Activated CD8-positive, alpha-beta memory T cell treated with anti-CD3 and anti-CD28 coated beads, Interleukin-2, amount 10 ng/mL, durations not matched to agents 7 days and 5 days (primary cell): ENCODE results near the gene TCERG1L. TPM values are rescaled to one million over a fixed set of nuclear protein-coding genes. Genes with fewer than 3 reads are reported as not detected.
"Not testable (repeated sequence)": the region's sequence is repeated elsewhere in the genome, so short reads cannot be mapped to it uniquely, and the experiment has no call there.

ENCODE experiments used
- ATAC-seq: fragments of 150-1000 bp; cut with Tn5 transposase; one replicate; pipeline ENCODE4 v1.10.0; 2021; ENCODE audit warnings: moderate library complexity
- CTCF ChIA-PET: fragments of 350-600 bp; sonication (Branson Sonifier 250); formaldehyde crosslinking; loops from one replicate; lab custom pipeline; 2021; ENCODE audit warnings: antibody characterized with exemption; lab: Charles Lee
- DNase-seq: peaks from one replicate; pipeline ENCODE4 v3.0.0-alpha.2; 2020
- H3K27ac Mint-ChIP-seq: one replicate; pipeline ENCODE4 v1.8.0; 2021; ENCODE audit warnings: mild to moderate bottlenecking, mixed read lengths
- H3K27me3 Mint-ChIP-seq: one replicate; pipeline ENCODE4 v1.8.0; 2021; ENCODE audit warnings: mixed read lengths
- H3K36me3 Mint-ChIP-seq: one replicate; pipeline ENCODE4 v1.8.0; 2021; ENCODE audit warnings: mild to moderate bottlenecking, mixed read lengths
- H3K4me1 Mint-ChIP-seq: one replicate; pipeline ENCODE4 v1.8.0; 2021; ENCODE audit warnings: mixed read lengths
- H3K4me3 Mint-ChIP-seq: one replicate; pipeline ENCODE4 v1.8.0; 2021; ENCODE audit warnings: mild to moderate bottlenecking, moderate library complexity, mixed read lengths
- H3K9me3 Mint-ChIP-seq: one replicate; pipeline ENCODE4 v1.8.0; 2022; ENCODE audit warnings: low read depth, mixed read lengths
- total RNA-seq, 2 experiments: library from RNA; stranded (reverse); gene quantifications; one replicate each; pipeline ENCODE4 v1.2.3, GENCODE V29; 2021

Gene TCERG1L
- total RNA-seq, 2 experiments from 2014 or later = 0.20 to 0.49 TPM

DNA sequence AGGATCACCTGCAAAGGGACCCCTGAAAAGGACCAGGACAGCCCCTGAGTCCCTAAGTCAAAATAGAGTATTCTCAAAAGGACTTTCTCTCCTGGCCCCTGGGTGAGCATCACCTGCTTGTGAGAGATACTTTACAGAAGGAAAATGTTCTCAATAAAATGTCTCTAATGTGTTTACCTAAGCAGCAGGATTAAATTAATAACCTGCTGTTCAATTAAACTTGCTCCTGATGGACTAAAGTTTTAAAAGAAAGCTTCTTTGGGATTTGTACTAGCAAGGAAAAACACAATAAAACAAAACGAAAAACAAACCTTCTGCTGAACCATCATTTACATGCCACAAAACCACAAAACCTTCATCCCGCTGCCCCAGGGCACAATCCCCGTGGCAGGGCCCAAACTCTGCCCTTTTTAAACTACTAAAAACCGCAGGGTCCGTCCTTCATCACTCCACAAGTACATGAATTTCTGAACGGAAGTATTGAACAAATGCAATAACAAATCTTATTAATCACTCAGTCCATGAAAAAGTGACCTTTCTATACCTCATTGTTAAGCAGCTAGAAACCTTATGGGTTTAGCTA is 197.7 kb downstream of the TCERG1L start:
- Mint-ChIP-seq H3K9me3 (no peaks in the 10 kb centered on the region), H3K27ac (no peak overlapping the region), H3K36me3 (no peaks in the 10 kb centered on the region), H3K4me3 (no peak overlapping the region), H3K27me3 (no peaks in the 10 kb centered on the region), H3K4me1 (no peaks in the 10 kb centered on the region)
- no peak for DNase-seq
- no peak for ATAC-seq
- CTCF ChIA-PET = no interaction called here

DNA sequence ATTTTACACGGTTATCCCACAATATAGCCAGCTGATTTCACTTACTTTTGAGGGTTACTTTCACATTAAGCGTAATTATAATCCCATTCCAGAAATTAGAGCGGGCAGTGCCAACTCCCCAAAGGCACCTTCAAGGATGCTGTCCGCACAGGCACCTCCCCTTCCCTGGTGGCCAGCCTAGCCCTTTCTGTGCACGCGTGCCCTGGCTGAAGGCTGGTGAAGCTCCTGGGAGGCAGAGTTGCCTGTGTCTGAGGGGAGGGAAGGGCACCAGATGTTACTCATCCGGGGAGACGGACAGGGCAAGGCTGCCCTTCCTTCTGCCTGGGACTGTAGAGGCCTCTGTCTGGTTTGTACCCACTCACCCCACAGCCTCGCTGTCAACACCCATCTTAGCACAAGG is 198.4 kb downstream of the TCERG1L start:
- DNase-seq = no peak
- Mint-ChIP-seq H3K9me3 (no peaks in the 10 kb centered on the region), H3K27me3 (no peaks in the 10 kb centered on the region), H3K27ac (no peak overlapping the region), H3K36me3 (no peaks in the 10 kb centered on the region), H3K4me3 (no peak overlapping the region), H3K4me1 (no peaks in the 10 kb centered on the region)
- CTCF ChIA-PET = no interaction called here
- no peak for ATAC-seq

DNA sequence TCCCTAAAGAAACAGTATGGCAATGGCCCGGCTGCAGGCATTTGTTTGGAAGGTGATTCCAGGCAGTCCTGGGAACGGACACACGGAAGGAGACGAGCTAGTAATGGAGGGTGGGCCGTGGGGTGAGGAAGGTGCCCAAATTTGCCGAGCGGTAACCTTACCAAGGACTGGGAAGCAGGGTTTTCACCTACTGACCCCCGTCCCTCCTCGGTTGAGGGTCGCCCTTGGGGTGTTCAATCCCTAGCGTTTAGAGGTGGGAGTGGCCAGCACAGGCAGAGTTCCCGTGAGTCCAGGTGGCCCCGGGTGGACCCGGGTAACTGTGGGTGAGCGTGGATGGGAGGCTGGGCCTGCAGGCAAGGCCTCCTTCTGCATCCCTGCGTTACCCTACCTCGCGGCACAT is 198.8 kb downstream of the TCERG1L start:
- H3K4me3 Mint-ChIP-seq = no peak overlapping the region
- no peak for DNase-seq
- CTCF ChIA-PET = no interaction called here
- H3K4me1 Mint-ChIP-seq = no peaks in the 10 kb centered on the region
- no peak for ATAC-seq
- H3K9me3 Mint-ChIP-seq = no peaks in the 10 kb centered on the region
- H3K27ac Mint-ChIP-seq = no peak overlapping the region
- H3K27me3 Mint-ChIP-seq = no peaks in the 10 kb centered on the region
- H3K36me3 Mint-ChIP-seq = no peaks in the 10 kb centered on the region

DNA sequence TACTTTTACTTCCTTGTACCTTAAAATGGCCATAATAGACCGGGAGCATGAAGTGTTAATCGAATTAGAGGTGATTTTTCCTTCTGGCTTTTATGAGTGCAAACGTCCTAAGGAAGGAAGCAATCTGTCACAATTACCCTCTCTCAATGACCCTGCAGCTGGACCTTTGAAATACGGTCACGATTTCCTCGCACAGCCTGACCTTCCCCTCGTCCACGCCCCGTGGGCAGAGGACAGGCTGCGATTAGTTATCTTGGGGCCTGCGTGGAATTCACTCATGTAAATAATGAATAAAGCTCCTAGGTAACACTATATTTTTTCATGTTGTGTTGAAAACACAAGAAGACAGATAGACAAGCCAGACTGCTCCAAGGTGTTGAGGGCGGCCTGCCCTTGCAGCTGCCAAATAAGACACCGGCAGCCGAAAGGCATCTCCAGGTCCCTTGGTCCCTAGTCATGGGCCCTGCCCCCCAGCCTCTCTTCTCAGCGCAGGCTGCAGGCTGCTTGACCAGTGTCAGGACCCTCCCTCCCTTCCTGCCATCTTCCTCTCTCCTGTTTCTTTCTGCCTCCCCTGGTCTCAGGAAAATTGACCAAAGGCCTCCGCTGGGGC is 199.9 kb downstream of the TCERG1L start:
- Mint-ChIP-seq H3K4me3 (no peak overlapping the region), H3K27me3 (no peaks in the 10 kb centered on the region), H3K4me1 (no peaks in the 10 kb centered on the region), H3K9me3 (no peaks in the 10 kb centered on the region), H3K36me3 (no peaks in the 10 kb centered on the region), H3K27ac (no peak overlapping the region)
- CTCF ChIA-PET = no interaction called here
- no peak for ATAC-seq
- no peak for DNase-seq

DNA sequence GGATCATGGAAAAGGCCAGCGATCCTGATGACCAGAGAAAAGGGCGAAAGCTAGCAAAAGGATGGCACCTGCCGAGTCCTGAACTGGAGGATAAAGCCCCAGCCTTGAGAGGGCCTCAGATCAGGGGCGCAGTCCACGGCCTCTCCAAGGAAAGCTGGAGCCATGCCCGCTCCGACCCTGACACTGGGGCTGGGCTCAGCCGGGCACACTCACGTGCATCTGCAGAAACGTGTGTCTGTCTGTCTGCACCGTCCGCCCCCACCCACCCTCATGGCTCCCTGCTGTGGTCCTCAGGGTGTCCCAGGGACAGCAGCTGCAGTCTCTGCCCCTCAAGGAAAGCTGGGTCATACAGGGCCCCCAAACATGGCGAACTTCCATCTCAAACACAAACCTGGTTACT is 200.5 kb downstream of the TCERG1L start:
- CTCF ChIA-PET = no interaction called here
- Mint-ChIP-seq H3K27me3 (no peaks in the 10 kb centered on the region), H3K27ac (no peak overlapping the region), H3K36me3 (no peaks in the 10 kb centered on the region), H3K4me3 (no peak overlapping the region), H3K4me1 (no peaks in the 10 kb centered on the region), H3K9me3 (no peaks in the 10 kb centered on the region)
- ATAC-seq (no peak), DNase-seq (no peak)

DNA sequence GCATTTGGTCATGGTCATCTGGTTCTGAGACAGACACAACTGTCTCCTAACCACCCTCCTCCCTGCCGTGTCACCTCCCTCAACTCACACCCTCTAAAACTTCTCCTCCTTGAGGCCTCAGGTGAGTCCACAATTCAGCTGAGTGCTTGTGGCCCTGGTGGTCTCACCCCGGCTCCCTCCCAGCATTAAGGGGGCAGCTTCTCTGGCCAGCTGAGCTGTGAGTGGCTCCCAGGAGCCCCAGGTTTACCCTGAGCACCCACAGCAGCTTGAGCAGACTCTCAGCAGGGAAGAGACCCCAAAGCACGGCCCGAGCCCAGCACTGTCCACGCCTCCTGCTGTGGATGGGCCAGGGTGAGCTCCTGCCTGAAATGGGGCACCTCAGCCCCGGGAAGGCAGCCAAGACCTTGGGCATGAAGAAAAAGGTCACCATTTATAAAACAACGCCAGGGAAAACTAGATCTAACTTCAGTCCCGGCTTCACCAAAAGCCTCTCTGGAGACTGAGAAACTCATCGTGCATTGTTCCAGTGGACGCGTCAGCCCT is 201.2 kb downstream of the TCERG1L start:
- DNase-seq = no peak
- CTCF ChIA-PET = no interaction called here
- Mint-ChIP-seq H3K9me3 (no peaks in the 10 kb centered on the region), H3K36me3 (no peaks in the 10 kb centered on the region), H3K4me1 (no peaks in the 10 kb centered on the region), H3K27me3 (no peaks in the 10 kb centered on the region), H3K27ac (no peak overlapping the region), H3K4me3 (no peak overlapping the region)
- no peak for ATAC-seq

DNA sequence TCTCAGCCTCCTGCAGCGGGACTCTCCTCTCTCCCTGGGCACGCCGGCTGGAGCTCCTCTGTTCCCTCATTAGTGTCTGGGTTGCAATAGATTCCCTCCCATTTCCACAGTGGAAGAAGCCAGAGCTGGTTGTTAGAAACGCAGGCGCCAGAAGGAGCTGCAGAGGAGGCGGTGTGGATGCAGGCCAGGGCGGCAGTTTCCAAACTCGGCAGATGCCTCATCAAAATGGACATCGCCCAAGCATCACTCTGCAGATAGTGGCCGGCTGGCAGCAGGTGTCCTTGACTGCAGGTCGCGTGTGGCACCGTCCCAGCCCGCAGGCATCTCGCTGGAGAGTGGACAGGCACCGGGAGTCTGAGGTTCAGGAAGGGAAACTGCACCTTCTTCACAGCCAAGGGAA is 201.8 kb downstream of the TCERG1L start:
- CTCF ChIA-PET = no interaction called here
- DNase-seq (no peak), ATAC-seq (no peak)
- Mint-ChIP-seq H3K36me3 (no peaks in the 10 kb centered on the region), H3K9me3 (no peaks in the 10 kb centered on the region), H3K27me3 (no peaks in the 10 kb centered on the region), H3K4me3 (no peak overlapping the region), H3K4me1 (no peaks in the 10 kb centered on the region), H3K27ac (no peak overlapping the region)

DNA sequence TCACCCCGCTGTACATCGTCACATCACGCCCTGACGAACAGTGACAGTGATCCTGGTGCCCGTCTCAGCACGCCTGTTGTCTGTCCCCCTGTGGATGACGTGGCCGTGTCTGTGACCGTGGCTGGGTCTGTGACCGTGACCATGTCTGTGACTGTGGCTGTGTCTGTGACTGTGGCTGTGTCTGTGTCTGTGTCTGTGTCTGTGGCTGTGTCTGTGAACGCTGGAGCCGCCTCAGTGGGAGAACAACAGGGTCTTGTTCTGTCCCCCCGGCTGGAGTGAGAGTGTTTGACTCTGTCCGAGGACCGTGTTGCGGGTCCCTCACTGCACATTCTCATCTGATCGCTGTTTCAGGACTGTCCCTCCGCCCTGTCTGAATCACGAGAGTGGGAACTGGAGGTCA is 202.2 kb downstream of the TCERG1L start:
- Mint-ChIP-seq H3K9me3 (no peaks in the 10 kb centered on the region), H3K27me3 (no peaks in the 10 kb centered on the region), H3K4me1 (no peaks in the 10 kb centered on the region), H3K36me3 (no peaks in the 10 kb centered on the region), H3K27ac (no peak overlapping the region), H3K4me3 (no peak overlapping the region)
- ATAC-seq = no peak
- no peak for DNase-seq
- CTCF ChIA-PET = no interaction called here

DNA sequence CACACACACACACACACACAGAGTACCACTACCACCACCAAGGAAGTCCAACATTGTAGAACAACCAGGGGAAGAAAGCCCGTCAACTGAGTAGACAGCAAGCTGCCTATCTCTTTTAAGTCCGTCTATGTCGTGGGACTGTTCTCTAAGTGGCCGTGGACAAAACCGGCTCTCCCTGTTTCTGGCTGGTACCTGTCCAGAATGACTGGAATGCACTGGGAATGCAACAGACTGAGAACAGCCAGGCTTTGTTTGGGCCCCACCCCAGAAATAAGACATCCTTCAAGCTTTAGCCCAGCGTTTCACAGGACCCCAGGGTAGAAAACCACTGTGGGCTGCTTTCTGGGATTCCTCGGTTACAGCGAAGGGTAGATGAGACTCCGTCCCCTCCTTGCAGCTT is 203.6 kb downstream of the TCERG1L start:
- Mint-ChIP-seq H3K4me3 (no peak overlapping the region), H3K27ac (no peak overlapping the region), H3K4me1 (no peaks in the 10 kb centered on the region), H3K36me3 (no peaks in the 10 kb centered on the region), H3K27me3 (no peaks in the 10 kb centered on the region), H3K9me3 (no peaks in the 10 kb centered on the region)
- CTCF ChIA-PET = no interaction called here
- ATAC-seq (no peak), DNase-seq (no peak)

DNA sequence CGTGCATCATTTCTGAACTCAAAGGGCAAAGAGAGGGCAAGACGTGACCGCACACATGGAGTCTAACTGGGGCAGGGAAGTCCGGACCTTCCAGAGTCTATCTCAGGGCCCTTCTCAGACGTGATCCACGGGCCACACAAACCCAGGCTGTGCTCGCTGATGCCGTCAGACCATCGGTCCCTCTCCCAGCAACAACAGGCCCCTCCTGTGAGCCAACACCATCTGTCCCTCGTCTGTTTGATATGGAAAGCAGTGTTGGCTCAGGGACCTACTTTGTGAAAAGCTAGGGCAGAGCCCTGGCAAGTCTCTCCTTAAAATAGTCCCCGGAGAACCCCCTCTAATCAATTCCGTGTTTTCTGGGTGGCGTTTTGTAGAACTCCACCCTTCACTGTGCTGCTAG is 208.8 kb downstream of the TCERG1L start:
- no peak for ATAC-seq
- Mint-ChIP-seq H3K27ac (no peak overlapping the region), H3K9me3 (no peaks in the 10 kb centered on the region), H3K4me1 (no peaks in the 10 kb centered on the region), H3K4me3 (no peak overlapping the region), H3K36me3 (no peaks in the 10 kb centered on the region), H3K27me3 (no peaks in the 10 kb centered on the region)
- DNase-seq = no peak
- CTCF ChIA-PET = no interaction called here

DNA sequence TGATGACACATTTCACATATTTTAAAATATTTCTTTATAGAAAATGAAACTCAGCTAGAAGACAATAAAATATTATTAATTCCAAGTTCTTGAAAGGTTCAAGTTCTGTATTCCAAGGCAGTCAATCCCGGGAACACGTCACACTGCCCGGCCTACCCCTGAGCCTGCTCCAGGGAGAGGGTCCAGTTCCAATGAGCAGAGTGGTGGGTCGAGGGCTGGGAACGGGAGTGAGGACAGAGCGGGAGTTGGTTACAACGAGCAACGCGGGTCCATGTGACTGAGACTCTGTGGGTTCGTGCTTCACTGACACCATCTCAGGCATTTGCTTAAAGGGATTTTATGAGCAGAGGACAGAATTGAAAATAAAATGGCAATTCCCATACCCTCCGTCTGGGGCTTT is 209.4 kb downstream of the TCERG1L start:
- CTCF ChIA-PET = no interaction called here
- Mint-ChIP-seq H3K4me3 (no peak overlapping the region), H3K27me3 (no peaks in the 10 kb centered on the region), H3K4me1 (no peaks in the 10 kb centered on the region), H3K9me3 (no peaks in the 10 kb centered on the region), H3K36me3 (no peaks in the 10 kb centered on the region), H3K27ac (no peak overlapping the region)
- DNase-seq (no peak), ATAC-seq (no peak)

DNA sequence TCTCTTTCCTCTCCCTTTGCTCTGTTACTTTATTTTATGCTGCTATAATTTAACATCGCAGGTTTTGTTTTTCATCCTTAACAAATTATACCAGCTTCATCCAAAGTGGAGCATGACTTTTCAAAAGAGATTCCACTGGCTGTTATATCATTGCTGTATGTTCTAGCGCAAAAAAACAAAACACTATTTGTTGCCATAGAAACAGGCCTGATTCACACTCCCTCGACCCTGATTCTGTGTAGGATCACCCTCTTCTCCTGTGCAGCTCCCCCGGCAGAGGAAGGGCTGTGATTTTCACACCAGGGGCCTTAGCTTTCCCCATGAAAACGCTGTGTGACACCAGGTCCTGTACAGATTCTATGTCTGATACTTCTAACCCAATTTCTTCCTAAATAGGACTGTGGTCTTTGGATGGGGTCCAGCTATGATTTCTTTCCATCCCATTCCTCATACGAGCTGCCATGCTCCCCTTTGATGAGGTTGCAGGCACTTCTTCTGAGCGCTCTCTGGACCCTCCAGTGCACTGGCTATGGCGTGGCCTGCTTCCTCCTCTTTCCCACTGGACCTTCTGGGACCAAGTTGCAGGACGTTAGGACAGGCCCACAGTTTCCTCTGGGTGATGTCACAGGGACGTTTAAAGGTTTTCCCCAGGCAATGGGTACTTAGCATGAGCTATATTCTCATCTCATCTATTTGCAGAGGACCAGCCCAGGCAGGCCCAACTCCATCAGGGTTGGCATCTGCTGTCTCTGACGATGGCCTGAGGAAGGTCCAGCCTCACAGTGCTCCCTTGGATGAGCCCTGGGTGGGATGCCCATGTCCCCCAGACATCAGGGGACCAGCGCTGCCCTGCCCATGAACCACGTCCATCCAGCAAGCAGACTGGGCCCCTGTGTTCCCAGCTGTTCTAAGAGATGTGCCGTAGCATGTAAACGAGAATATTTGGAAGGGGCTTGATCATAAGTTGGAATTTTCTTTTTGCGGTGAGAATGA is 210.8 kb downstream of the TCERG1L start:
- H3K36me3 Mint-ChIP-seq, CTCF ChIA-PET, DNase-seq, ATAC-seq, H3K4me3 Mint-ChIP-seq, H3K27ac Mint-ChIP-seq, H3K27me3 Mint-ChIP-seq, H3K4me1 Mint-ChIP-seq, H3K9me3 Mint-ChIP-seq: not testable (repeated sequence)

DNA sequence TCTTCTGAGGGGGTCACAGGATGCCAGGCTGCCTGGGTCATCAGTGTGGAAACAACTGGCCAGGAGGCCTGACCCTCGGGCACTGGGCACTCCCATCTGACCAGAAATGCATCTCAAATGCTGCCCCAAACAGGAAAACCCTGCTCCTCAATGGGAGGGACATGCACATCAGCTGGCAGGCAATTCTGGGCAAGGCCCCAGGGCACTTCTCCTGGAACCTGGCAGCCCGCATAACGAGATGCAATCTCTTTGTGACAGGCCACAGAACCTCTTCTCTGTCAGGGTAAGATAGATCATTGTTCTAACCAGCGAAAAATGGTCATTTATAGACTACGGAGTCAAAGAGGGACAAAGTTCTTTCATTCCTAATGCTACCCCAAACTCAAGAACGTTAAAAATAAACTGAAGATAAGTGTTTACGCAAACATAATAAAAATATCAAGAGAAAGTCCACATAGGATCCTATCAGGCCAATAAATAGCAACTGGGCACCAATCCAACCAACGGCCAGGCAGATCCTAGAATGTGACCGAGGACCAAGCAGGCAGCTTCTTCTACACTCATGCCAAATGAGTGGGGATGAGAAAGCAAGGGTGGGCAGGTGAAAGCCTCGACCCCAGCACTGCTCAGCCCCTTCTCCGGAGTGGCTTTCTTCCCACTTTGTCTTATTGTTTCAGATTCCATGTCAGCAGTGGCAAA is 212.3 kb downstream of the TCERG1L start:
- no peaks in the 10 kb centered on the region for H3K36me3 Mint-ChIP-seq
- no peaks in the 10 kb centered on the region for H3K4me1 Mint-ChIP-seq
- no peak overlapping the region for H3K27ac Mint-ChIP-seq
- no peak for ATAC-seq
- H3K9me3 Mint-ChIP-seq = no peaks in the 10 kb centered on the region
- no peaks in the 10 kb centered on the region for H3K27me3 Mint-ChIP-seq
- H3K4me3 Mint-ChIP-seq = no peak overlapping the region
- CTCF ChIA-PET = no interaction called here
- no peak for DNase-seq
